ENCODE measurements around the gene LRRTM4. TPM values are rescaled to one million over a fixed set of nuclear protein-coding genes. Genes with fewer than 3 reads are reported as not detected.

Gene LRRTM4
- total and polyA plus RNA-seq, 8 donors = 0.15 to 1.3 (median 0.28) TPM; not detected in 1

GRCh38 chr2:76984359-76984758, 537.8 kb downstream of the LRRTM4 start:
- WGBS, 2 donors = 76 to 83% methylated on average over 2 of the region's 2 CpGs
- no peak overlapping the region for H3K4me3 ChIP-seq
- TF ChIP-seq CTCF (IDR thresholded peaks at IDR 0.05) = no peak
- no peaks in the 10 kb centered on the region for H3K9me3 ChIP-seq
- H3K27me3 ChIP-seq = peaks cover 0 to 3% (median 0%) of the 10 kb centered on the region in 4 donors
- no peaks in the 10 kb centered on the region for H3K36me3 ChIP-seq
- H3K27ac ChIP-seq = no peak overlapping the region
- FAIRE-seq = no peak
- no peak for DNase-seq
- intact Hi-C loops (cut with DNase I) = no loop called here
- ATAC-seq = no peak
- no peaks in the 10 kb centered on the region for H3K4me1 ChIP-seq

DNA sequence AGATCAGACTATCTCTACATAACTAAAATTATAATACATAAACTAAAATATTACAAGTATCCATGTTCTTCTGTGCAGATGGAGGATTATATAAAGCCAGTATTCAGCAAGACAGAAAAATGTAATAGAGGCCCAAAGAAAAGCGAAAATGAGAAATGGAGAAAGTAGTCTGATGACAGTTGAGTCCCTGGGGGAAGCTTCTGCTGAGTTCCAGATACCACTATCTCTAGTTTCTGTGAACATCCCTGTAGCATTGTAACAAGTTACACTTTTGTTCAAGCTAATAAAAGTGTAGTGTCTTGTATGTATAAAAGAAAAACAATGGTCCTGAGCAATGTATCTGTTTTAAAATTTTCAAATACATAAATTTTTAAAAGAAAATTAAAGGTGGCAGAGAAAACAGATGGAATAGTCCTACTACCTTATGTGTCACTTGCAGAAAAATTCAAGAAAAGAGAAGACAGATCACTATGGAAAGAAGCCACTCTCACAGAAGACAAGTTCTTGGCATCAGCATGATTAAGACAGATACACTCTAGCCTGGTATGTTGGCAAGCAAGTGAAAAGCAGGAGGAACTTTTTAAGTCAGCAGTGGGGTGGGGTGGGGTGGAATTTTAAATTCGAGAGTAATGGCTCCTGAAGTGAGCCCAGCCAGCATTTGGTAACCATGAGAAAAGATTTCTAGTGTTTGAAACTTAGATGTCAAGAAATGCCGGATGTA, 541.9 kb downstream of the LRRTM4 start:
- Histone ChIP-seq H3K4me1 (no peaks in the 10 kb centered on the region), H3K27me3 (no peaks in the 10 kb centered on the region), H3K36me3 (no peaks in the 10 kb centered on the region), H3K9me3 (no peaks in the 10 kb centered on the region), H3K27ac (no peak overlapping the region), H3K4me3 (no peak overlapping the region)
- intact Hi-C loops (cut with DNase I) = no loop called here
- FAIRE-seq (no peak), DNase-seq (no peak), ATAC-seq (no peak)
- no peak for TF ChIP-seq CTCF (IDR thresholded peaks at IDR 0.05)
- WGBS, 2 donors = 39 to 53% methylated on average over 3 of the region's 3 CpGs

- no peak for FAIRE-seq
Measured at GRCh38 chr2:76977846-76978727, 544.1 kb downstream of the LRRTM4 start.

GRCh38 chr2:76975752-76976151, 546.4 kb downstream of the LRRTM4 start:
- Histone ChIP-seq H3K4me1 (no peaks in the 10 kb centered on the region), H3K27me3 (no peaks in the 10 kb centered on the region), H3K27ac (no peak overlapping the region), H3K9me3 (no peaks in the 10 kb centered on the region), H3K36me3 (no peaks in the 10 kb centered on the region), H3K4me3 (no peak overlapping the region)
- TF ChIP-seq CTCF (IDR thresholded peaks at IDR 0.05) = no peak
- intact Hi-C loops (cut with DNase I) = no loop called here
- FAIRE-seq (no peak), ATAC-seq (no peak), DNase-seq (no peak)

More at GRCh38 chr2:76977846-76978727, 544.1 kb downstream of the LRRTM4 start:
- DNase-seq = no peak
- Histone ChIP-seq H3K4me3 (no peak overlapping the region), H3K27ac (no peak overlapping the region), H3K27me3 (no peaks in the 10 kb centered on the region), H3K4me1 (no peaks in the 10 kb centered on the region), H3K9me3 (no peaks in the 10 kb centered on the region), H3K36me3 (no peaks in the 10 kb centered on the region)
- WGBS, 2 donors = 76 to 80% methylated on average over 3 of the region's 3 CpGs
- no peak for TF ChIP-seq CTCF (IDR thresholded peaks at IDR 0.05)
- intact Hi-C loops (cut with DNase I) = no loop called here
- ATAC-seq = peak in 1 of 4 donors; percentile 29

Measured in pancreas (tissue), 10 donors.